Melanocyte of skin (primary cell): ENCODE measurements around the gene SPATA25. TPM values are rescaled to one million over a fixed set of nuclear protein-coding genes. Genes with fewer than 3 reads are reported as not detected.

Experiments used
- total RNA-seq, 2 donors: library from RNA; depleted of rRNA; stranded (reverse); fragments of >200 nt; gene quantifications; 2 replicates each; pipeline ENCODE4 v1.2.3, GENCODE V29; 2012

Gene SPATA25, protein sequence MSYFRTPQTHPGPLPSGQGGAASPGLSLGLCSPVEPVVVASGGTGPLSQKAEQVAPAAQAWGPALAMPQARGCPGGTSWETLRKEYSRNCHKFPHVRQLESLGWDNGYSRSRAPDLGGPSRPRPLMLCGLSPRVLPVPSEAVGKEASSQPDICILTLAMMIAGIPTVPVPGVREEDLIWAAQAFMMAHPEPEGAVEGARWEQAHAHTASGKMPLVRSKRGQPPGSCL
- under 1 TPM in 1 of 2 donors, not detected in 1; 0.69 TPM for total RNA-seq

DNA sequence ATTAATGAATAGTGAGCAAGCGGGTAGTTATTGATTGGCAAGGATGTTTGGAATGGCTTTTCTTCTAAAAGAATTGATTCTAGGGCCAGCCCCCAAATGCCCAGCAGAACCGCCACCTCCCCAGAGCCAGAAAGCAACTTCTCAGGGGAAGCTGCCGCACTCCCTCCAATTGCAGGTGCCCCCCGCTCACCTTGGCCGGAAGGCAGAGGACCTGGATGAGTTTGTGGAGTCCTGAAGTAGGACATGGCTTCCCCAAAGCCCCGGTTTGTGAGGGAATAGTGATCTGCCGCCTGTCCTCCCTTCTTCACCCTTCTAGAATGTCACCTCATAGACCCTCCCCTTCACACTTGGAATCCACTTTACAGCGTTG, at the start of gene SPATA25:
Gene SPATA25, minus strand, starts transcription at position 277 of the 370 bp plus-strand sequence. Its CDS starts 32 bp downstream, at position 245.

DNA sequence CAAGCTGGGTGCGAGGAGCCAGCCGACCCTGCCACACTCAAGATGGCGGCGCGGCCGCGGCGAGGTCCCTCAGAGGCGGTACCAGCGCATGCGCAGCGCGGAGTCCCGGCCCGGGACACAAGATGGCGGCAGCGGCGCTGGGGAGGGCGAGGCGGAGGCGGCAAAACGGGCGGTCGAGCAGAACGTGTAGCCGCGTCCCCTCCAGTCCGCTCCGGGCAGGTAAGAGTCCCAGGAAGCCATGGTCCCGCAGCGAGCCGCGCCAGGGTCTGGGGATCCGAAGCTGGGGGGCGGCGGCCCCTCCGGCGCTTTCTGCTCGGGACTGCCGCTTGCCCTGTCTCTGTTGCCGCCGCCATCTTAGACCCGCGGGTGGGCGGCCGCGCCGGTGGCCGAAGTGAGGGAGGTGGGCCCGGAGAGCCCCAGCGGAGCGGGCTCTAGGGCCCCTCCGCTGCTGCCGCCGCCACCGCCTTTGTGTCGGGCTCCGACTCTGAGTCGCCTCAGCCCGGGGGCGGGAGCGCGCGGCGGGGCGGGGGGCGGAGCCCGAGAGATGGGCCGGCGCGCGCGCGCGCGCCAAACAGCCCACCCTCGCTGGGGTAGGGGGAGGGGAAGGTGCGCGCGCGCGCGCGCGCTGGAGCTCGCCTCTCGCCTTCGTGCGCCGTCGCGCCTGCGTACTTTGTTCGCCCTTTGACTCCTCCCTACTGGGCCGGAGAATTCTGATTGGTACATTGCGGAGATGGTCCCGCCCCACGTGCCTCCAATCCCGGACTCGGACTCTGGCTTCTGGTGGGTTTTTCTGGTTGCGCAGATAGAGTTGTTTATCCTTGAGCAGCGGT, 47.4 kb upstream of the SPATA25 start, which contains the start of gene PCIF1:
Gene PCIF1, plus strand, starts transcription at position 98 of the 830 bp plus-strand sequence. CDS start 4,317 bp downstream, outside the sequence.

DNA sequence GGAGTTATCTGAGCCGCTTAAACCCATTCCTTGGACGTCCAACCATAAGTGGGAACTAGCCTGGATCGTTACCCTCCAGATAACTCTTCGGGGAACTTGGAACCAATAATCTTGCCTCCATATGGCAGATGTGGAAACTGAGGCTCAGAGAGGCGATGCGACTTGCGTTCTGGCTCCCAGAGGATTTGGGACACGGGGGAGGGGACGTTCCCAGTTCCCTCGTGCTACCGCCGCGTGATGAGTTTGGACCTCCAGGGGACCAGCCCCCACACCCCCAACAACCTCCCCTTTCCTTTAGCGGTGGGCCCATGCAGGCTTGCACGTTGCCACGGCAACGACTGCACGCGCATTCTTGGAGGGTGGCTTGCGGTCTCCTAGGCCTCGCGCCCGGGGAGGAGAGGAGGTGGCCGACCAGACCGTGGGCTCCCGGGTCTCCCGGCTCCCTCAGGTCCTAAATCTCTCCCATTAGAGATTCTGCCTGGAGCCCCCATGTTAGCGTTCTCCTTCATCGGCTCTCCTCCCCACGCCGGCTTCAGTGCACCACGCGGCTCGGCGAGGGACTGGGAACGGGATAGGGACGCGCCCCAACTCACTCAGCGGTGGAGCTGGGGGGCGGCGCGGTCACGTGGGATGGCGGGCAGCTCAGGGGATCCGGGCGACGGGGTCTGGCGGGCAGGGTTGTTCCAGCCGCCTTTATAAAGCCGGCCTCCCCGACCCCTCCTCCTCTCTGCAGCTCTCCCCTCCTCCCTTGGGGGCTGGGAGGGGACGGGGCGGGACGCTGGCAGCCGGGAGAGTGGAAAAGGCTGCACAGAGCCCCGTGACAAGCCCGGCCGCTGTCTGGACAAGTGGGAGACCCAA, 24.3 kb upstream of the SPATA25 start, which contains the start of gene PLTP:
Gene PLTP, minus strand, starts transcription at position 670 of the 858 bp plus-strand sequence. CDS start 703 bp downstream, outside the sequence.

DNA sequence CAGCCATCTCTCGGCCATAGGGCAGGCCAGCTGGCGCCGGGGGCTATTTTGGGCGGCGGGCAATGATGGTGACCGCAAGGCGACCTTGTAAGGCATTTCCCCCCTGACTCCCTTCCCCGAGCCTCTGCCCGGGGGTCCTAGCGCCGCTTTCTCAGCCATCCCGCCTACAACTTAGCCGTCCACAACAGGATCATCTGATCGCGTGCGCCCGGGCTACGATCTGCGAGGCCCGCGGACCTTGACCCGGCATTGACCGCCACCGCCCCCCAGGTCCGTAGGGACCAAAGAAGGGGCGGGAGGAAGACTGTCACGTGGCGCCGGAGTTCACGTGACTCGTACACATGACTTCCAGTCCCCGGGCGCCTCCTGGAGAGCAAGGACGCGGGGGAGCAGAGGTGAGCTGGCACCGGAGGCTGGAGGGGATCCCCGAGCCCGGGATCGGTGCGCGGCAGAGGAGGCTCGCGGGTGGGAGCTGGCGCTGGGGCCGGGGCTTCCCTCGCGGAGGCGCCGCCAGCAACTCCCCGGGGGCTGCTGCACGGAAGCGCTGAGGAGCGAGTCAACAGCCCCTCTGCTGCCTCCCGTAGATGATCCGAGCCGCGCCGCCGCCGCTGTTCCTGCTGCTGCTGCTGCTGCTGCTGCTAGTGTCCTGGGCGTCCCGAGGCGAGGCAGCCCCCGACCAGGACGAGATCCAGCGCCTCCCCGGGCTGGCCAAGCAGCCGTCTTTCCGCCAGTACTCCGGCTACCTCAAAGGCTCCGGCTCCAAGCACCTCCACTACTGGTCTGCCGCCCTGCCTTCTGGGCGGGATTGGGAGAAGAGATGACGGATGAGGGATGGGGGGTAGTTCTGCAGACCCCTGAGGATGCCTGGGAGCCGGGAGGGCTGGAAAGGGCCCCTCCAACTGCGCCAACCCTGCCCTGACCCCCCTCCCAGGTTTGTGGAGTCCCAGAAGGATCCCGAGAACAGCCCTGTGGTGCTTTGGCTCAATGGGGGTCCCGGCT, 3.9 kb upstream of the SPATA25 start, which contains the start of the genes CTSA and NEURL2:
Gene CTSA, plus strand, starts transcription at position 351 of the 999 bp plus-strand sequence. Its CDS starts 234 bp downstream, at position 585.
Gene NEURL2, minus strand, starts transcription at position 224 of the 999 bp plus-strand sequence. Its CDS starts 217 bp downstream, at position 7.

DNA sequence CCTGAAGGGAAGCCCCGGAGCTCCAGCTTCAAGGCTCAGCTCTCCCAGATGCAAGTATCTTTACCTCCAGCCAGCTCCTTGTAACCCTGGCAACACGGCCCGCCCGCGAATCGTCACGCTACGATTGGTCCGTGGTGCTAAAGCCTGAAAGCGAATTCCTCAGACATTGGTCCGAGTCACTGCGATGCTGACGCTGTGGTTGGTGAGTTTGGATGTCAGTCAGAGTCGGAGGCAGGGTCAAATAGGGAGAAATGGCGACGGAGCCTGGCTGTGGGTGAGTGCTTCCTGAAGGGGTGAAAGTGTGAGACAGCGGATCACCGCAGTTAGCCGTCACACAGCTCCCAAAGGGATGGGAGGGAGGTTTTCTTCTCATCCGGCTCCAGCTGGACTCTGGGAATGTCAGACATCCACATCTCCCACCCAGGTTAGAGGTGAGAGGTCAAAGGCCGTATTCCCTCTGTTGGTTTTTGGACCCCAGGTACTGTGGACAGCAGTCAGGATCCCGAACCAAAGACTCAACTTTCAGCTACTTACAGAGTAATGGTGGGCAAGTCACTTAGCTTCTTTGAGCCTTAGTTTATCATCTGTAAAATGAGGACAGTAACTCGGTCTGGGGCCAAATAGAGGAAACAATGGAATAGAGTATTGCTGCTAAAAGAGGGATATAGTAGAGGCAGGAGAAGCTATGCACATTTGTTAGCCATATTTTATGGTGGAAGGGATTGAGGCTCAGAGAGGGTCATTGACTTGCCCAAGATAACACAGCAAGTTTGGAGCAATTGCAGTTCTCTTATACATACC, 6.2 kb downstream of the SPATA25 start, which contains the start of gene ZSWIM1:
Gene ZSWIM1, plus strand, starts transcription at position 240 of the 801 bp plus-strand sequence. CDS start 1,366 bp downstream, outside the sequence.

DNA sequence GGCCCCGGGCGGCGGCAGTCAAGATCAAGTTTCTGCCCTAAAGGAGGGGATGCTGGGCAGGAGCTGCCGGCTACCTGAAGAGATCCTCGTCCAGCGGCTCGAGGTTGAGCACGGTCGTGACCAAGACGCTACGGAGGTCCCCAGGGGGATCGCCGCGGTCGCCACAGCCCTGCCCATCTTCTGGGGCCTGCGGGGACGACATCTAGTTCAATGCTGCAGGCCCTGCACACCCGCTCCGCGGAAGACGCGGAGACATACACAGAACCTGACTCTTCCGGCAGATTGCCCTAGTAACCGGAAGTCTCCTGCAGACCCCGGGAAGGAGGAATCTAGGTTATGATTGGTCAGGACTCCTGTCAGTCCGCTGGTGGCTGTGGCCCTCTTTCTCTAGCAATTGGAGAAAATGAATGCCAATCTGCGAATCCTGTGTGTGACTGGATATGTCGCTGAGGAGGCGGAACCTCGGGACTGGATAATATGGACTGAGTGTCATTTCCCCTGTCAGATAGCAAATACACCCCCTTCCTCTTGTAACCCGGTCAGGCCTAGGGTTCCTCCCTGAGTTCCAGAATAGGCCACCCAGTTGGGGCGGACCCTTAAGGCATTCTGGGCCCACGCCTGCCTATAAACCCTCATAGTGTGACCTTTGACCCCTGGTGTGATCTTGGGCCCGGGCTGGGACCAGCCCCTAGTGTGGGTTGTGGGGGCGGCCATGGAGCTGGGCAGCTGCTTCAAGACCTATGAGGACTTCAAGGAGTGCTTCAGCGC, 30.1 kb downstream of the SPATA25 start, which contains the start of the genes ACOT8 and ZSWIM3:
Gene ACOT8, minus strand, starts transcription at position 279 of the 768 bp plus-strand sequence. Its CDS starts 77 bp downstream, at position 202.
Gene ZSWIM3, plus strand, starts transcription at position 501 of the 768 bp plus-strand sequence. Its CDS starts 212 bp downstream, at position 713.

Other genes starting within 250 kb of the SPATA25 start
- gene WFDC11, start 217.4 kb downstream of the SPATA25 start, total RNA-seq, result not detected
- not detected for gene WFDC13, start 185.6 kb downstream of the SPATA25 start, total RNA-seq
- not detected for gene WFDC10B, start 182.6 kb downstream of the SPATA25 start, total RNA-seq
- not detected for gene SPINT4, start 165.3 kb downstream of the SPATA25 start, total RNA-seq
- under 1 TPM in 1 of 2 donors, not detected in 1; 0.33 TPM for gene WFDC3, start 95.7 kb downstream of the SPATA25 start, total RNA-seq
- 10 to 100 TPM in 1 of 2 donors, 1 to 10 TPM in 1; 6.2 to 10.3 TPM for gene DNTTIP1, start 95.7 kb downstream of the SPATA25 start, total RNA-seq
- 10 to 100 TPM; 42.3 to 85.6 TPM for gene UBE2C, start 75.0 kb downstream of the SPATA25 start, total RNA-seq
- not detected for gene TNNC2, start 60.3 kb downstream of the SPATA25 start, total RNA-seq
- 10 to 100 TPM; 25.6 to 34.1 TPM for gene SNX21, start 53.8 kb downstream of the SPATA25 start, total RNA-seq
- gene ACOT8, start 30.2 kb downstream of the SPATA25 start, total RNA-seq, result 10 to 100 TPM; 41.0 to 41.6 TPM
- gene ZSWIM3, start 30.0 kb downstream of the SPATA25 start, total RNA-seq, result 1 to 10 TPM; 4.7 to 4.8 TPM
- gene ZSWIM1, start 6.4 kb downstream of the SPATA25 start, total RNA-seq, result 10 to 100 TPM in 1 of 2 donors, 1 to 10 TPM in 1; 10.0 to 10.7 TPM
- 1 to 10 TPM; 3.3 to 4.1 TPM for gene NEURL2, start 3.6 kb upstream of the SPATA25 start, total RNA-seq
- gene CTSA, start 3.7 kb upstream of the SPATA25 start, total RNA-seq, result 10 to 100 TPM; 89.8 to 92.9 TPM
- 10 to 100 TPM; 41.3 to 52.0 TPM for gene PLTP, start 24.5 kb upstream of the SPATA25 start, total RNA-seq
- 10 to 100 TPM; 12.7 to 13.8 TPM for gene PCIF1, start 47.1 kb upstream of the SPATA25 start, total RNA-seq
- 10 to 100 TPM; 14.0 to 16.5 TPM for gene ZNF335, start 84.6 kb upstream of the SPATA25 start, total RNA-seq
- gene MMP9, start 121.3 kb upstream of the SPATA25 start, total RNA-seq, result not detected
- gene SLC12A5, start 141.6 kb upstream of the SPATA25 start, total RNA-seq, result not detected
- gene NCOA5, start 202.3 kb upstream of the SPATA25 start, total RNA-seq, result 10 to 100 TPM; 14.1 to 17.3 TPM
- gene CD40, start 230.7 kb upstream of the SPATA25 start, total RNA-seq, result 1 to 10 TPM; 2.3 to 2.4 TPM